Sigmoid colon (tissue), 3 donors: ENCODE measurements around the gene ZNF208.

Source experiments
- POLR2A ChIP-seq, 2 donors: fragments of 450-650 bp; IDR thresholded peaks; one replicate each; pipeline ENCODE4 v1.6.1; 2016; ENCODE audit warnings: antibody characterized with exemption in 2 of 2, mild to moderate bottlenecking in 2 of 2, moderate library complexity in 2 of 2
- TF ChIP-seq, protein P1 (sequence below), 4 experiments: fragments of 450-650 bp in 3 of 4; fragments of 200-600 bp in 1 of 4; IDR thresholded peaks; one replicate each; pipeline ENCODE4 v1.5.1; 2016 to 2019; ENCODE audit warnings: antibody characterized with exemption in 4 of 4, mild to moderate bottlenecking in 3 of 4, moderate library complexity in 2 of 4

DNA sequence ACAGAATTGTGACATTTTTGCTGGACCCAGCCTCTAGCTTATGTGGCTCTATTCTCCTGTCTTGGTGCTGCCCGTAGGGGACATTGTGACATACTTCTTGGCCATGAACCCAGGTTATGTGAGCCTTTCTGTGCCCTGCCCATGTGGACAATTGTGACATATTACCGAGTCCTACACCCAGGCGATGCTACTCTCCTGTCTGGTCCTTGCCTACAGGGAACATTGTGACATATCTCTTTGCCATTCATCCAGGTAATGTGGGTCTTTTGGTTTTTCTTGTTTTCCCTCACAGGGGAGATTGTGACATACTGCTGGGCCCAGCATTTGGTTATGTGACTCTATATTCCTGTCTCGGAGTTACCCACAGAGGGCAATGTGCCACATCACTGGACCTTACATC is 103.2 kb downstream of the ZNF208 start:
- TF ChIP-seq, protein P1, sequence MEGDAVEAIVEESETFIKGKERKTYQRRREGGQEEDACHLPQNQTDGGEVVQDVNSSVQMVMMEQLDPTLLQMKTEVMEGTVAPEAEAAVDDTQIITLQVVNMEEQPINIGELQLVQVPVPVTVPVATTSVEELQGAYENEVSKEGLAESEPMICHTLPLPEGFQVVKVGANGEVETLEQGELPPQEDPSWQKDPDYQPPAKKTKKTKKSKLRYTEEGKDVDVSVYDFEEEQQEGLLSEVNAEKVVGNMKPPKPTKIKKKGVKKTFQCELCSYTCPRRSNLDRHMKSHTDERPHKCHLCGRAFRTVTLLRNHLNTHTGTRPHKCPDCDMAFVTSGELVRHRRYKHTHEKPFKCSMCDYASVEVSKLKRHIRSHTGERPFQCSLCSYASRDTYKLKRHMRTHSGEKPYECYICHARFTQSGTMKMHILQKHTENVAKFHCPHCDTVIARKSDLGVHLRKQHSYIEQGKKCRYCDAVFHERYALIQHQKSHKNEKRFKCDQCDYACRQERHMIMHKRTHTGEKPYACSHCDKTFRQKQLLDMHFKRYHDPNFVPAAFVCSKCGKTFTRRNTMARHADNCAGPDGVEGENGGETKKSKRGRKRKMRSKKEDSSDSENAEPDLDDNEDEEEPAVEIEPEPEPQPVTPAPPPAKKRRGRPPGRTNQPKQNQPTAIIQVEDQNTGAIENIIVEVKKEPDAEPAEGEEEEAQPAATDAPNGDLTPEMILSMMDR (IDR thresholded peaks at IDR 0.05) = no peak
- TF ChIP-seq POLR2A (IDR thresholded peaks at IDR 0.05) = no peak
